HG03432 (cell line): ENCODE data around the gene MYO16.

Source experiments
- ATAC-seq: cut with Tn5 transposase; IDR thresholded peaks from one replicate; pipeline ENCODE4 v1.9.1; 2021; ENCODE audit warnings: mild to moderate bottlenecking, moderate library complexity; ENCODE audit not compliant: unreplicated experiment

The MYO16 gene

GRCh38 chr13:108629181-108629752 is at the start of gene MYO16:
TSS of gene MYO16 (plus strand) at chr13:108629611. CDS start at chr13:108629845, 234 bp downstream.
- no peak for ATAC-seq

- ATAC-seq = no peak
Observed at GRCh38 chr13:108586826-108587225, 42.6 kb upstream of the MYO16 start.

- ATAC-seq = no peak
Observed at GRCh38 chr13:108588516-108588915, 40.9 kb upstream of the MYO16 start.

- no peak for ATAC-seq
Observed at GRCh38 chr13:108594153-108594552, 35.3 kb upstream of the MYO16 start.

- no peak for ATAC-seq
Observed at GRCh38 chr13:108595436-108596274, 33.8 kb upstream of the MYO16 start.

- ATAC-seq = no peak
Observed at GRCh38 chr13:108597943-108598342, 31.5 kb upstream of the MYO16 start.

GRCh38 chr13:108606424-108606823 is 23.0 kb upstream of the MYO16 start:
- ATAC-seq = no peak

GRCh38 chr13:108609353-108609752 is 20.1 kb upstream of the MYO16 start:
- ATAC-seq = no peak

- no peak for ATAC-seq
Observed at GRCh38 chr13:108610507-108610906, 18.9 kb upstream of the MYO16 start.

GRCh38 chr13:108615241-108615640 is 14.2 kb upstream of the MYO16 start:
- ATAC-seq = no peak

- no peak for ATAC-seq
Observed at GRCh38 chr13:108618233-108618632, 11.2 kb upstream of the MYO16 start.

GRCh38 chr13:108621462-108621861 is 7.9 kb upstream of the MYO16 start:
- ATAC-seq = no peak

GRCh38 chr13:108624108-108624507 is 5.3 kb upstream of the MYO16 start:
- no peak for ATAC-seq

GRCh38 chr13:108624979-108625378 is 4.4 kb upstream of the MYO16 start:
- no peak for ATAC-seq

- no peak for ATAC-seq
Observed at GRCh38 chr13:108629988-108630387, 577 bp downstream of the MYO16 start.

- ATAC-seq = no peak
Observed at GRCh38 chr13:108632649-108633167, 3.3 kb downstream of the MYO16 start.

- ATAC-seq = no peak
Observed at GRCh38 chr13:108638901-108639300, 9.5 kb downstream of the MYO16 start.

GRCh38 chr13:108643646-108644353 is 14.4 kb downstream of the MYO16 start:
- ATAC-seq = no peak

- no peak for ATAC-seq
Observed at GRCh38 chr13:108645376-108645775, 16.0 kb downstream of the MYO16 start.

GRCh38 chr13:108650271-108650670 is 20.9 kb downstream of the MYO16 start:
- no peak for ATAC-seq

- no peak for ATAC-seq
Observed at GRCh38 chr13:108656742-108657141, 27.3 kb downstream of the MYO16 start.

GRCh38 chr13:108657519-108657918 is 28.1 kb downstream of the MYO16 start:
- no peak for ATAC-seq
